ENCODE data around the gene IL36B. TPM values are rescaled to one million over a fixed set of nuclear protein-coding genes. Genes with fewer than 3 reads are reported as not detected.

IL36B gene
- total RNA-seq, 1 donor from 2014 or later, result not detected

GRCh38 chr2:112989611-112990010 is 63.1 kb downstream of the IL36B start:
- Mint-ChIP-seq H3K9me3 (peaks cover 19% of the 10 kb centered on the region), H3K36me3 (ENCODE audit: low read depth) (peaks cover 5% of the 10 kb centered on the region), H3K4me1 (no peaks in the 10 kb centered on the region), H3K27ac (ENCODE audit: unreplicated experiment) (no peak overlapping the region), H3K27me3 (ENCODE audit: low read depth) (peaks cover 30% of the 10 kb centered on the region), H3K4me3 (no peak overlapping the region)
- DNase-seq (ENCODE audit: low read depth, low spot score), result no peak
- no peak for TF ChIP-seq CTCF (conservative IDR thresholded peaks at IDR 0.05)

GRCh38 chr2:112985090-112985489 is 67.6 kb downstream of the IL36B start:
- Mint-ChIP-seq H3K27me3 (ENCODE audit: low read depth) (peaks cover 10% of the 10 kb centered on the region), H3K27ac (ENCODE audit: unreplicated experiment) (no peak overlapping the region), H3K4me1 (no peaks in the 10 kb centered on the region), H3K36me3 (ENCODE audit: low read depth) (peaks cover 2% of the 10 kb centered on the region), H3K4me3 (no peak overlapping the region), H3K9me3 (peaks cover 15% of the 10 kb centered on the region)
- DNase-seq (ENCODE audit: low read depth, low spot score), result no peak
- no peak for TF ChIP-seq CTCF (conservative IDR thresholded peaks at IDR 0.05)

GRCh38 chr2:112980537-112980936 is 72.1 kb downstream of the IL36B start:
- no peak for DNase-seq (ENCODE audit: low read depth, low spot score)
- H3K36me3 Mint-ChIP-seq (ENCODE audit: low read depth), result no peaks in the 10 kb centered on the region

GRCh38 chr2:112979731-112980130 is 72.9 kb downstream of the IL36B start:
- no peak for DNase-seq (ENCODE audit: low read depth, low spot score)
- H3K4me3 Mint-ChIP-seq, result no peak overlapping the region
- peaks cover 31% of the 10 kb centered on the region for H3K27me3 Mint-ChIP-seq (ENCODE audit: low read depth)
- H3K27ac Mint-ChIP-seq (ENCODE audit: unreplicated experiment), result no peak overlapping the region
- H3K9me3 Mint-ChIP-seq, result no peaks in the 10 kb centered on the region
- H3K4me1 Mint-ChIP-seq, result no peaks in the 10 kb centered on the region
- H3K36me3 Mint-ChIP-seq (ENCODE audit: low read depth), result no peaks in the 10 kb centered on the region
- TF ChIP-seq CTCF (conservative IDR thresholded peaks at IDR 0.05), result no peak

More at GRCh38 chr2:112980537-112980936, 72.1 kb downstream of the IL36B start:
- no peaks in the 10 kb centered on the region for H3K4me1 Mint-ChIP-seq
- H3K9me3 Mint-ChIP-seq, result no peaks in the 10 kb centered on the region
- no peak overlapping the region for H3K27ac Mint-ChIP-seq (ENCODE audit: unreplicated experiment)
- TF ChIP-seq CTCF (conservative IDR thresholded peaks at IDR 0.05), result no peak
- peaks cover 28% of the 10 kb centered on the region for H3K27me3 Mint-ChIP-seq (ENCODE audit: low read depth)
- H3K4me3 Mint-ChIP-seq, result no peak overlapping the region

- DNase-seq (ENCODE audit: low read depth, low spot score), result no peak
- H3K27ac Mint-ChIP-seq (ENCODE audit: unreplicated experiment), result no peak within 1 kb of the TSS
- no peak within 1 kb of the TSS for H3K4me3 Mint-ChIP-seq
- TF ChIP-seq CTCF (conservative IDR thresholded peaks at IDR 0.05), result no peak
- H3K9me3 Mint-ChIP-seq, result no peaks in the 10 kb centered on the region
- no peaks in the 10 kb centered on the region for H3K36me3 Mint-ChIP-seq (ENCODE audit: low read depth)
- peaks cover 37% of the 10 kb centered on the region for H3K27me3 Mint-ChIP-seq (ENCODE audit: low read depth)
- no peaks in the 10 kb centered on the region for H3K4me1 Mint-ChIP-seq
Observed at GRCh38 chr2:112977559-112978056, 75.1 kb downstream of the IL36B start, which contains the start of gene IL36G. Gene IL36G, plus strand, starts transcription at chr2:112978006. Its CDS starts 633 bp downstream, at chr2:112978639.

Other genes with a start within 250 kb of the IL36B start
- gene IL1B, start 216.1 kb downstream of the IL36B start, total RNA-seq, result not detected in 2 replicates
- 0.40 TPM in 1 of 2 replicates, not detected in the other for gene IL37, start 141.7 kb downstream of the IL36B start, total RNA-seq
- gene IL36G, start 74.9 kb downstream of the IL36B start, total RNA-seq, result not detected in 2 replicates
- gene IL36A, start 47.4 kb downstream of the IL36B start, total RNA-seq, result not detected in 2 replicates
- gene IL36RN, start 6.3 kb upstream of the IL36B start, total RNA-seq, result not detected in 2 replicates
- gene IL1F10, start 15.1 kb upstream of the IL36B start, total RNA-seq, result not detected in 2 replicates
- not detected in 2 replicates for gene IL1RN, start 74.7 kb upstream of the IL36B start, total RNA-seq
- gene PSD4, start 121.1 kb upstream of the IL36B start, total RNA-seq, result 2.4 and 2.9 TPM in 2 replicates
- gene PAX8, start 226.1 kb upstream of the IL36B start, total RNA-seq, result 0.49 and 0.98 TPM in 2 replicates

All from neural crest cell (in vitro differentiated cells).